Astrocyte (in vitro differentiated cells and primary cell): ENCODE measurements around the gene PIK3R4. TPM values are rescaled to one million over a fixed set of nuclear protein-coding genes. Genes with fewer than 3 reads are reported as not detected.

ENCODE experiments used
- DNase-seq: peaks from one replicate; pipeline ENCODE4 v3.0.0-alpha.2; 2010; ENCODE audit warnings: low read depth
- FAIRE-seq: peaks from 2 replicates; lab custom pipeline; 2011; peaks lifted over from hg19 to GRCh38; lab: Jason Lieb, UNC
- H2AFZ ChIP-seq: 2 replicates; pipeline ENCODE4 v1.6.0; 2012; ENCODE audit warnings: low read depth, low read length, inconsistent platforms
- H3K27ac ChIP-seq: 2 replicates; pipeline ENCODE4 v1.5.1; 2011; ENCODE audit warnings: low read depth, low read length, inconsistent platforms
- H3K27me3 ChIP-seq: 2 replicates; pipeline ENCODE4 v1.6.0; 2011; ENCODE audit warnings: low read length, inconsistent platforms; ENCODE audit not compliant: insufficient read depth
- H3K36me3 ChIP-seq: 2 replicates; pipeline ENCODE4 v1.5.1; 2011; ENCODE audit warnings: low read length, inconsistent platforms; ENCODE audit not compliant: insufficient read depth
- H3K4me1 ChIP-seq: 2 replicates; pipeline ENCODE4 v1.5.1; 2011; ENCODE audit warnings: low read length, inconsistent platforms; ENCODE audit not compliant: insufficient read depth
- H3K4me2 ChIP-seq: 2 replicates; pipeline ENCODE4 v1.6.0; 2012; ENCODE audit warnings: low read length, inconsistent platforms
- H3K4me3 ChIP-seq: 2 replicates; pipeline ENCODE4 v1.5.1; 2011; ENCODE audit warnings: low read depth, mild to moderate bottlenecking, low read length, inconsistent platforms; ENCODE audit not compliant: insufficient read depth
- H3K79me2 ChIP-seq: 2 replicates; pipeline ENCODE4 v1.6.0; 2012; ENCODE audit warnings: mild to moderate bottlenecking, low read length, inconsistent platforms; ENCODE audit not compliant: insufficient read depth
- H3K9ac ChIP-seq: 2 replicates; pipeline ENCODE4 v1.6.0; 2012; ENCODE audit warnings: mild to moderate bottlenecking, low read length, inconsistent platforms
- H3K9me3 ChIP-seq: 2 replicates; pipeline ENCODE4 v1.5.1; 2012; ENCODE audit warnings: low read depth, mild to moderate bottlenecking, low read length, inconsistent platforms; ENCODE audit not compliant: insufficient read depth
- H4K20me1 ChIP-seq: 2 replicates; pipeline ENCODE4 v1.6.0; 2012; ENCODE audit warnings: low read length, inconsistent platforms; ENCODE audit not compliant: insufficient read depth
- H3K27ac Mint-ChIP-seq: one replicate; pipeline ENCODE4 v1.8.0; 2021; ENCODE audit warnings: mild to moderate bottlenecking, mixed read lengths; ENCODE audit not compliant: unreplicated experiment
- H3K27me3 Mint-ChIP-seq: one replicate; pipeline ENCODE4 v1.8.0; 2021; ENCODE audit warnings: low read depth, mixed read lengths; ENCODE audit not compliant: unreplicated experiment
- H3K36me3 Mint-ChIP-seq: one replicate; pipeline ENCODE4 v1.8.0; 2021; ENCODE audit warnings: low read depth, mixed read lengths; ENCODE audit not compliant: unreplicated experiment
- H3K4me1 Mint-ChIP-seq: one replicate; pipeline ENCODE4 v1.8.0; 2021; ENCODE audit warnings: low read depth, mixed read lengths; ENCODE audit not compliant: unreplicated experiment
- H3K4me3 Mint-ChIP-seq: one replicate; pipeline ENCODE4 v1.8.0; 2021; ENCODE audit warnings: mild to moderate bottlenecking, moderate library complexity, mixed read lengths; ENCODE audit not compliant: unreplicated experiment
- H3K9me3 Mint-ChIP-seq: one replicate; pipeline ENCODE4 v1.8.0; 2021; ENCODE audit warnings: mild to moderate bottlenecking, mixed read lengths; ENCODE audit not compliant: unreplicated experiment
- EZH2 ChIP-seq: IDR thresholded peaks from 2 replicates; pipeline ENCODE4 v1.6.1; 2012; ENCODE audit warnings: mild to moderate bottlenecking, low read length, inconsistent platforms; ENCODE audit not compliant: insufficient read depth
- total RNA-seq: library from RNA; stranded (reverse); gene quantifications from 2 replicates; pipeline ENCODE4 v1.2.1, GENCODE V29; 2021
- TF ChIP-seq, protein P1 (sequence below): IDR thresholded peaks from 2 replicates; pipeline ENCODE4 v1.5.1; 2011; ENCODE audit warnings: low read depth, mild to moderate bottlenecking, inconsistent platforms, low read length, moderate library complexity; ENCODE audit not compliant: insufficient read depth

The PIK3R4 gene
- total RNA-seq, 1 donor from 2014 or later = 22.2 TPM

DNA sequence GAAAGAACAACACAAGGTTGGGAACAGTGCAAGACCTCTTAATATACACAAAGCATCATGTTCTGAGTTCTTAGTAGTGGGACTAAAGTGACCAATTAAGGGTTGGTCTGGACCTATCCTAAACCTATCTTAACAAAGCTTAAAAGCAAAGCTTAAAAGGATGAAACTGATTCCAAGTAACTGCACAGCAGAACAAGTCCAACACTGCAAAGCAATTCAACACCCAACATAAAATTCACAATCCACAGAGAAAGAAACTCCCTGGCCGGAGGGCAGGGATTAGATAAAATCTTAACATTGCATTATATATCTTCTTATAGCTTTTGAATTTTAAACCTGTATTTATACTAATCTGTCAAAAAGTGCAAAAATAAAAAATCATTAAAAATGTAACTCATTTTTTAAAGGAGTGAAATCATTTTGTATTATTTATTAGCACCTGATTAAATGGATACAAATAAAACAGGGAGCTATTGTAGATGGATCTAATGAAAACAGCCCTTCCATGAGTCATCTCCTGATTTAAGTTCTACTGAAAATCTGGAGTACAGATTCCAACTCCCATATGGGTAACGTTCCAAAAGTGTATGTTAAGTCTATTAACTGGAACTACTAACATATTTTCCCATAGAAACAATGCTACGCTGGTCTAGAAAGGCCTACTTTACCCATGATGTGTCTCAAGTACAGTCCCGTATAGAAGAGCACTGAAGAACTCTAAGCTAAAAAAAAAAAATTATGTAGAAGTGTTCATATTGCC, 34.9 kb downstream of the PIK3R4 start:
- DNase-seq (no peak), FAIRE-seq (no peak)
- no peaks in the 10 kb centered on the region for H4K20me1 ChIP-seq
- no peak overlapping the region for H3K9ac ChIP-seq
- Mint-ChIP-seq H3K9me3 (no peaks in the 10 kb centered on the region), H3K36me3 (peaks cover 6% of the 10 kb centered on the region), H3K4me1 (no peaks in the 10 kb centered on the region), H3K27ac (no peak overlapping the region), H3K4me3 (no peak overlapping the region), H3K27me3 (no peaks in the 10 kb centered on the region)
- TF ChIP-seq EZH2 = no peak
- TF ChIP-seq, protein P1, sequence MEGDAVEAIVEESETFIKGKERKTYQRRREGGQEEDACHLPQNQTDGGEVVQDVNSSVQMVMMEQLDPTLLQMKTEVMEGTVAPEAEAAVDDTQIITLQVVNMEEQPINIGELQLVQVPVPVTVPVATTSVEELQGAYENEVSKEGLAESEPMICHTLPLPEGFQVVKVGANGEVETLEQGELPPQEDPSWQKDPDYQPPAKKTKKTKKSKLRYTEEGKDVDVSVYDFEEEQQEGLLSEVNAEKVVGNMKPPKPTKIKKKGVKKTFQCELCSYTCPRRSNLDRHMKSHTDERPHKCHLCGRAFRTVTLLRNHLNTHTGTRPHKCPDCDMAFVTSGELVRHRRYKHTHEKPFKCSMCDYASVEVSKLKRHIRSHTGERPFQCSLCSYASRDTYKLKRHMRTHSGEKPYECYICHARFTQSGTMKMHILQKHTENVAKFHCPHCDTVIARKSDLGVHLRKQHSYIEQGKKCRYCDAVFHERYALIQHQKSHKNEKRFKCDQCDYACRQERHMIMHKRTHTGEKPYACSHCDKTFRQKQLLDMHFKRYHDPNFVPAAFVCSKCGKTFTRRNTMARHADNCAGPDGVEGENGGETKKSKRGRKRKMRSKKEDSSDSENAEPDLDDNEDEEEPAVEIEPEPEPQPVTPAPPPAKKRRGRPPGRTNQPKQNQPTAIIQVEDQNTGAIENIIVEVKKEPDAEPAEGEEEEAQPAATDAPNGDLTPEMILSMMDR = no peak
- no peaks in the 10 kb centered on the region for H3K9me3 ChIP-seq
- no peak overlapping the region for H3K27ac ChIP-seq
- no peaks in the 10 kb centered on the region for H3K27me3 ChIP-seq
- peaks cover 7% of the 10 kb centered on the region for H3K36me3 ChIP-seq
- no peak overlapping the region for H2AFZ ChIP-seq
- H3K4me1 ChIP-seq = no peaks in the 10 kb centered on the region
- H3K4me2 ChIP-seq = no peak overlapping the region
- H3K79me2 ChIP-seq = no peaks in the 10 kb centered on the region
- H3K4me3 ChIP-seq = no peak overlapping the region

DNA sequence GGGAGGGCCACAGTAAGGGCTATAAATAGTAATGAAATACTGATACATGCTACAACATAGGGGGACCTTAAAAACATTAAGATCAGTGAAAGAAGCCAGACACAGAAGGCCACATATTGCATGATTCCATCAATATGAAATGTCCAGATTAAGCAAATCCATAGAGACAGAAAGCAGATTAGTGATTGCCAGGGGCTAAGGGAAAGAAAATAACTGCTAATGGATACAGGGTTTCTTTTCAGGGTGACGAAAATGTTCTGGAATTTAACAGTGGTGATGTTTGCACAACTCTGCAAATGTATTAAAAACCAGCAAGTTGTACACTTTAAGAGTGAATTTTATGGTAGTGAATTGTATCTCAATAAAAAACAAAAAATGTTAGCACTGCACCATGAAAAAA, 37.0 kb downstream of the PIK3R4 start:
- no peak overlapping the region for H3K27ac Mint-ChIP-seq
- H3K9ac ChIP-seq = no peak overlapping the region
- H3K27me3 ChIP-seq = no peaks in the 10 kb centered on the region
- FAIRE-seq (peak; percentile 72), DNase-seq (no peak)
- H3K4me1 Mint-ChIP-seq = no peaks in the 10 kb centered on the region
- no peak overlapping the region for H3K4me3 Mint-ChIP-seq
- no peaks in the 10 kb centered on the region for H3K4me1 ChIP-seq
- no peaks in the 10 kb centered on the region for H3K79me2 ChIP-seq
- no peak overlapping the region for H3K27ac ChIP-seq
- H3K36me3 ChIP-seq = peaks cover 17% of the 10 kb centered on the region
- no peaks in the 10 kb centered on the region for H3K9me3 ChIP-seq
- no peaks in the 10 kb centered on the region for H4K20me1 ChIP-seq
- H3K4me3 ChIP-seq = no peak overlapping the region
- H3K27me3 Mint-ChIP-seq = no peaks in the 10 kb centered on the region
- H2AFZ ChIP-seq = no peak overlapping the region
- peaks cover 2% of the 10 kb centered on the region for H3K36me3 Mint-ChIP-seq
- no peak overlapping the region for H3K4me2 ChIP-seq
- TF ChIP-seq, protein P1 = no peak
- TF ChIP-seq EZH2 = no peak
- no peaks in the 10 kb centered on the region for H3K9me3 Mint-ChIP-seq
